Measurements from ENCODE around the gene PRSS21.
A peak's percentile ranks its signal among the peaks of the same experiment; 100 is the strongest.

PRSS21 gene

GRCh38 chr16:2867987-2868789 lies 51.2 kb downstream of the PRSS21 start:
- DNase-seq, result peak; percentile 71 to 99 (median 92)
